Stimulated activated CD8-positive, alpha-beta memory T cell treated with anti-CD3 and anti-CD28 coated beads, Interleukin-15, amount 100 ng/mL, for 4 hours (primary cell): ENCODE measurements around the gene PLA2G4B.
A peak's percentile ranks its signal among the peaks of the same experiment; 100 is the strongest.
"Not testable (repeated sequence)": the region's sequence is repeated elsewhere in the genome, so short reads cannot be mapped to it uniquely, and the experiment has no call there.

Source experiments
- DNase-seq, 2 donors: peaks; one replicate each; pipeline ENCODE4 v3.0.0-alpha.2; 2020; ENCODE audit warnings: low read depth in 2 of 2

Gene PLA2G4B

GRCh38 chr15:41825572-41826535 lies 12.8 kb upstream of the PLA2G4B start:
- no peak for DNase-seq

GRCh38 chr15:41827290-41827879 lies 11.3 kb upstream of the PLA2G4B start:
- DNase-seq: peak in 1 of 2 donors; percentile 10

- peak; percentile 81 to 86 for DNase-seq
Measured at GRCh38 chr15:41827880-41828806, 10.5 kb upstream of the PLA2G4B start, which contains the start of gene JMJD7. TSS of gene JMJD7 (plus strand) at chr15:41828092. CDS start at chr15:41828125, 33 bp downstream.

- DNase-seq: no peak
Measured at GRCh38 chr15:41828807-41829141, 9.9 kb upstream of the PLA2G4B start.

- DNase-seq: no peak
Measured at GRCh38 chr15:41829959-41830646, 8.5 kb upstream of the PLA2G4B start.

- DNase-seq: not testable (repeated sequence)
Measured at GRCh38 chr15:41831291-41831690, 7.4 kb upstream of the PLA2G4B start.

- DNase-seq: no peak
Measured at GRCh38 chr15:41832208-41832607, 6.4 kb upstream of the PLA2G4B start.

GRCh38 chr15:41832875-41833274 lies 5.8 kb upstream of the PLA2G4B start:
- DNase-seq: no peak

- DNase-seq: no peak
Measured at GRCh38 chr15:41834096-41834495, 4.6 kb upstream of the PLA2G4B start.

GRCh38 chr15:41836073-41836472 lies 2.6 kb upstream of the PLA2G4B start:
- no peak for DNase-seq

- no peak for DNase-seq
Measured at GRCh38 chr15:41836713-41837454, 1.8 kb upstream of the PLA2G4B start.

GRCh38 chr15:41839781-41840491 lies 1.3 kb downstream of the PLA2G4B start:
- no peak for DNase-seq

GRCh38 chr15:41840673-41841072 lies 2.0 kb downstream of the PLA2G4B start:
- DNase-seq: no peak

- no peak for DNase-seq
Measured at GRCh38 chr15:41841131-41841530, 2.5 kb downstream of the PLA2G4B start.

GRCh38 chr15:41842229-41842628 lies 3.6 kb downstream of the PLA2G4B start:
- no peak for DNase-seq

GRCh38 chr15:41843571-41843970 lies 4.9 kb downstream of the PLA2G4B start:
- DNase-seq: no peak

GRCh38 chr15:41844814-41845213 lies 6.2 kb downstream of the PLA2G4B start:
- no peak for DNase-seq

GRCh38 chr15:41847206-41847605 lies 8.6 kb downstream of the PLA2G4B start:
- DNase-seq: no peak

- no peak for DNase-seq
Measured at GRCh38 chr15:41847981-41848380, 9.3 kb downstream of the PLA2G4B start.

- no peak for DNase-seq
Measured at GRCh38 chr15:41848631-41849030, 10.0 kb downstream of the PLA2G4B start.
